ENCODE measurements around the gene ZCCHC24.

Gene ZCCHC24

GRCh38 chr10:79400146-79401004 lies 45.0 kb downstream of the ZCCHC24 start:
- peak in 11 of 56 donors; percentile 31 to 69 (median 51) for DNase-seq

GRCh38 chr10:79399223-79399831 lies 46.1 kb downstream of the ZCCHC24 start:
- DNase-seq = peak in 45 of 56 donors; percentile 22 to 91 (median 70)

DNA sequence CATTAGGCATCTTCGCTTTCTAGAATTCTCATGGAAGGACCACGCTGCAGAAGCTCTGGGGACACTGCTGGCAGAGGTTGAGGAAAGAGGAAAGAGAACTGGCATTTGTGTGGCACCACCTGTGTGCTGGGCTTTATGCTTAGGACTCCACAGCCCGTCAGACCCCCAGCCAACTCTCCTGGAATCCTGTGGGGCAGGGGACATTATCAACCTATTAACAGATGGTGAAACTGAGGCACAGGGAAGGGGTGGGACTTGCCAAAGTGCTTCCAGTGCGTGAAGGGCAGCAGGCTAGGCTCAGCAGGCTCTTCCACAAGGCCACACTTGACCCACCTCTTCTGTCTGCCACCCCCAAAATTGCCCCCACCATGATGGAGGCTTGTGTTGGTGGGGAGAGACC lies 46.8 kb downstream of the ZCCHC24 start:
- no peak for DNase-seq

DNA sequence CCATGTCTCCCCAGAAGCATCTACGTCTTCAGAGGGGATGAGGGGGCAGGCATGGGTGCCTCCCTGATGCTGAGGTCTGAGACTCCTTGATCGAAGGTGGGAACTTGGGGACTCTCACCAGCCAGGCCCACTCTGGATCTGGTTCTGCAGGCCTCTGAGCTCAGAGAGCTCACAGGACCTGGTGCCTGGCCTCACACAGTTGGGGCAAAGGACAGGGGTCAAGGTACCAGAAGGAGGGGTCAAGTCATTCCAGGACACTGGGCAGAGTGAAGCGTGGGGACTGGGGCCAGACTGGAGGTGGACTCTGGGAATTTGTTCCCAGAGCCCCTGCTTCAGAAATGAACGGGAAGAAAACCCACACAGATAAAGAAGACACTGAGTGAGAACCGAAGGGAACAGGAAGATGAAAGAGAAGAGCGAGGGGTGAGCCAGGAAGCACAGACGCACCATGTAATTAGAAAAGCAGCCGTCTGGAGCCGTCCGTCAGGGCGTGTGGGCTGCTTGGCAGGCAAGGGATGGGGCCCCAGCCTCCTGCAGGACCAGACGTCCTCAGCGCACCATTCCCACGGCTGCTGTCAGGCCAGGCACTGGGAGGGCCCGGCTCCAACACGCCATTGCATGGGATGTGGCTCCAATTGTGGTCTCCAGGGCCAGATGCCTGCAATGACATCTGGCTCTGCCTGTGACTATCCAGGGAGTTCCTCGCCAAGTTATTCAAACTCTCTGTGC lies 47.7 kb downstream of the ZCCHC24 start:
- no peak for DNase-seq

DNA sequence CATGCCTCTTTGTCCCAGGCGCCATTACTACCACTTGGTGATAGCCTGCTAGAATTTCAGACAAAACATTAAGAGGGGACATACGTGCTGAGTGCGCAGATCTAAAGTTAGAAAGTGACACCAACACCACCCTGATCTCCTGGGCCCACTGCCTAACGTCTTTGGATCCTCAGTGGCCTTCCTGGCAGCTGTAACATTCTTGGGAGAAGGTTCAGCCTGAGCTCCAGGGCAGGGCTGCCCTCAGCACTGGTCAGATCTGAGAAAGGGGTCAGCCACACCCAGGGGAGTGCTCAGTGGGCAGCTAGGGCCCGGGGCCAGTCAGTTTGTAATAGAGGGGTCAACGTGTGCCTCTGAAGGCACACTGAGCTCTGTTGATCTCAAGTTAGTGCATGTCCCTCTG lies 48.4 kb downstream of the ZCCHC24 start:
- DNase-seq = no peak

- DNase-seq = no peak
Observed at GRCh38 chr10:79396520-79396919, 48.9 kb downstream of the ZCCHC24 start.

- no peak for DNase-seq
Observed at GRCh38 chr10:79394664-79395063, 50.8 kb downstream of the ZCCHC24 start.

DNA sequence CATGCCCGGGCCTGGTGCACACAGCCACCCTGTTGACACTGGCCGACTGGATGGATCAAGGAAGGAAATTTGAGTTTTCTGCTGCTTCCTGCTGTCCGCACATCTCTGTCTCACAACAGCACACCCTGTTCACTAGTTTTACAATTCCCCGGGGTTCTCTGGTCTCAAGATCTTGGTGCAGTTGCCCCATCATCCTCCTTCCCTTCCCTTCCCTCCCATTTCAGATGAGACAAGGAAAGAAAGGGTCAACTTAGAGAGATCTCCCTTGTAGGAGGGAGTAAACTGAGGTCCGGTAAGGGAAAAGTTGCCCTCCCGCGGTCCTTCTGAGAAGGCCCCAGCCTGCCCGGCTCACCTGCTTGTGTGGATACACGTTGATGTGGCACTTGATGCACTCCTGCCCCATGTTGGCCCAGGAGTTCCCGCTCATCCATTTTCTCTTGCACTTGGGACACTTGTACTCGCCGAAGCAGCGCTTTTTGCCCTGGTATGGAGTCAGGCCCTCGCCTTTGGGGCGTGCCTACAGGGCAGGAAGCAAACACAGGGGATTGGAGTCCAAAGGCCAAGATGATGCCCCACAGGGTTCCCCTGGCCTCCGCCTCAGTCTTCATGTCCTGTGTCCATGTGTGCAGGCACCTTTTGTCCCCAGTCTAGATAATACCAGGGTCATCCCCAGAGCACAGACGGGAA lies 51.4 kb downstream of the ZCCHC24 start:
- DNase-seq = no peak

DNA sequence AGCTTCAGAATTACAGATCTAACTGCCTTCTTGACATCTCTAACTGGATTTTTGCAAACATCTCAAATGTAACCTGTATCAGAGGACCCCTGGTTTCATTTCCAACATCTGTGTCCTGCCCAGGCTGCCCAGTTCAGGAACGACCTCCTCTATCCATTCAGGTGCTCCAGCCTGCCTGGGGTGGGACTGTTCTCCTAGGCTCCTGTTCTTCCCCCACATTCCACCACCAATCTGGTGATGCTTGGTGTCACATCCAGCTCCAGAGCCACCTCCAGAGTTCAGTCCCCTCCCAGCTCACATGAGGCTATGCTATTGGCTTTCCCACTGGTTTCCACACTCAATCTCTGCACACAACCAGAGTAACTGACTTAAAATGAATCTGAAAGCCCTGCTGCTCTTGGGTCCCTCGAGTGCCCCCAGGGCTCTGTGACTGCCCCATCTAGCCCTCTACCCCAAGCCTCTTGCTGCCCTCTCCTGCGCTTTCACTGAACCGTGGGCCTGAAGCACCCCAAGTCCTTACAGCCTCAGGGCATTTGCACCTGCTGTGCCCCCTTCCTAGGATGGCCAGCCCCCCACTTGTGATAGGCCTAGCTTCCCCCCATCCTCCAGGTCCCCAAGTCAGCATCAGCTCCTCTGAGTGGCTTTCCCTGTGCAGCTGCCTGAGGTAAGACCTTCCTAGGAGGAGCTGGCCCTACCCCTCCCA lies 52.1 kb downstream of the ZCCHC24 start:
- no peak for DNase-seq

DNA sequence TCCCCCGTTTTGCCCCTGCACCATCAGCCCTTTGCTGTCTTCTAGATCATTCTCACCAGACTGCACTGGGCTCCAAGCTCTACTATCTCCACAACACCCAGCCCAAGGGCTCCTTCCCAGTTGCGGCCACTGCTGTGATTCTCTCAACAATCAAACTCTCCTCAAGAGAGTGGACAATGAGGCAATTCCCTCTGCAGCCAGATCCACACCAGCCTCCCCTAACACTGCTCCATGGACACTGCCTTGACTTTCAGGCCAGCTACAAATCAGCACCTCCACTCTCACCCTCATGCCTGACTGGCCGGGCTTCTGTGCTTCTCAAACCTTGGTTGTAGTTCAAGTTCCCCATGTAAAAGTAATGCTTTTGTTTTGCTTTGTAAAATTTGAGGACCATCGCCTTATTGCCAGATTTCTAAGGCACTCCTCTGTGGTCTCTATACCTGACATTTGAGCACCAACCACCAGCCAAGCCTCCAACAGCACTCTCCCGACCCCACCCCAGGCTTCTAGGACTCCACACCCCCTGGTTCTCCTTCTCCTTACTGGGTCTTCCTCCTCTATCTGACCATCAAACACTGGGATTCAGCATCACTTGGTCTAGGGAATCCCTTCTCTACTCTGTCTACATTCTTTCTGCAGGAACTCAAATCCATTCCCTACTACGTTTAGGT lies 52.8 kb downstream of the ZCCHC24 start:
- no peak for DNase-seq

DNA sequence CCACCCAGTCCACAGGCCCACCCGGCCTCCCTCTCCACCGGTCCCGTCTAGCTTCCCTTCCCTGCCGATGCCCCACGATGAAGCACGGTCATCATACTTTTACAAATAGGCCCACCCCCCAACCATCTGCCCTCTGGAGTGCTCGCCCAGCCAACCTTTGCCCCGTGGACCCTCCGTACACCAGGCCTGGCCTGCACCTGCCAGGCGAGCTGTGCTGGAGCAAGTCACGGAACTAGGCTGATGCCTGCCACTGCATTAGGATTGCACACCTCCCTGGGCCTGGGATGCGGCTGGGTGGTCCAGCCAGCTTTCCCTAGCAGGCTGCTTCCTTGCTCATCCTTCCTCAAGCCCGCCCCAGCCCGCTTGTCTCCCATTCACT lies 53.4 kb downstream of the ZCCHC24 start:
- no peak for DNase-seq

GRCh38 chr10:79391231-79392019 lies 54.0 kb downstream of the ZCCHC24 start:
- DNase-seq = no peak

- peak in 2 of 56 donors; percentile 46 for DNase-seq
Observed at GRCh38 chr10:79390551-79391229, 54.7 kb downstream of the ZCCHC24 start.

- no peak for DNase-seq
Observed at GRCh38 chr10:79390057-79390456, 55.4 kb downstream of the ZCCHC24 start.

DNA sequence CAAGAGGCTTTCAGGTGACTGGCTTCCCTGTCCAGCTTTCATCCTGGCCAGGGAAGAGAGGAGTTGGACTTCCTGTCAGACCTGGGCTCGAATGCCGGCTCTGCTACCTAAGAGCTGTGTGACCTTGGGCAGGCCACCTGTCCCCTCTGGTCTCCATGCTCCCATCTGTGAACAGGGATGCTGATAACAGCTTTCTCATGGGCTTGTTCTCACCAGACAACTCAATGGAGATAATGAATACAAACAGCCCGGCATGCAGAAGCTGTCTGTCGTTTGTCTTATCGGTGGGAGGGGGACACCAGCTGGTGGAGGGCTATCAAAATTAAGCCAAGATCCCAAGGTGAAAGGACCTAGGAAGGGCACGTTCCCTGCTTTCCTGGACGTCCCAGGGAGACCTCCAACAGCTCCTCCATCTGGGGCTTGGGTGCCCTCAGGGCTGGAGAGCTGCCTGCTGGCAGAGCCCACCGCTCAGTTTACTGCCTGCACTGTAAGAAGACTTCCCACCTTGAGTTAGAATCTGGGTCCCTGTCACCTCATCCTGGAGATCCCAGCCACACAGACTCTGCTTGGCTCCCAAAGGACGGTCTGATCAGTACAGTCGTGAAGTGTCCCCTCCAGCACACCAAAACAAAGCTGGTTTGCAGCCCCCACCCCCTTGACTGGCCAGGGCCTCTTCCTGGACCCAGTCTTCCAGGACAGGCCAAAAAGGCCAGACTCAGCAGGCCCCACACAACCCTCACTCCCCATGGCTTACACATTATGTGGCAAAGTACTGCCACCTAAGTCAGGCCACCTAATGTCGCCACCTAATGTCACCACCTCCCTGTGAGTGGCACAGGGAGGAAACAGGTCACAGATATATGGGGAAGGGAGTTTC lies 57.2 kb downstream of the ZCCHC24 start:
- DNase-seq = no peak

DNA sequence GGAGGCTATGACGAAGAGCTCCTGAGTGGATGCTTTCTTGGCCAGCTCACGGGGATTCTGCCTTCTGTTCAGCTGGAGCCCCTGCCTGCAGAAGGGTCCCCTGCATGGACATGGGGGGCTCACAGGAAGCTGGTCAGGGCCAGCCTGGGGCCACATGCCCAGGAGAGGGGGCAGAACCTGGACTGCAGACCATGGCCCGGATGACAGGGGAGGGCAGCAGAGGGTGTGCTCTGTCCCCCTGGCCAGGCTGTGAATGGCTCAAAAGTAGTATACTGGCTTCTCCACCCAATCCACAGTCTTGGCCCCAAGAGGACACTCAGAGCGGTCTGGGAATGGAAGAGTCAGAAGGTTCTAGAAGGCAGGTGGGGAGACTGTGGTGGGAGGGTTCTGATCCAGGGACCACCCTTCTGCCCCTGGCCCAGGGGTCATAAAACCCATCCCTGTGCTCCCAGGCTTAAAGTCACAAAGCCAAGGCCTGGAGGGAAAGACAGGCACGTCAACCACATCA lies 57.9 kb downstream of the ZCCHC24 start:
- no peak for DNase-seq

- no peak for DNase-seq
Observed at GRCh38 chr10:79386637-79387465, 58.6 kb downstream of the ZCCHC24 start.

Data from amygdala (tissue), 56 donors.